NCI-H82 treated with DMSO at 0.1 percent for 48 hours (cell line): Measurements from ENCODE around the gene MEF2A.

ENCODE experiments used
- DNase-seq: peaks from one replicate; lab custom pipeline; 2025; ENCODE audit not compliant: unreplicated experiment; lab: John Stamatoyannopoulos, UW

MEF2A gene

DNA sequence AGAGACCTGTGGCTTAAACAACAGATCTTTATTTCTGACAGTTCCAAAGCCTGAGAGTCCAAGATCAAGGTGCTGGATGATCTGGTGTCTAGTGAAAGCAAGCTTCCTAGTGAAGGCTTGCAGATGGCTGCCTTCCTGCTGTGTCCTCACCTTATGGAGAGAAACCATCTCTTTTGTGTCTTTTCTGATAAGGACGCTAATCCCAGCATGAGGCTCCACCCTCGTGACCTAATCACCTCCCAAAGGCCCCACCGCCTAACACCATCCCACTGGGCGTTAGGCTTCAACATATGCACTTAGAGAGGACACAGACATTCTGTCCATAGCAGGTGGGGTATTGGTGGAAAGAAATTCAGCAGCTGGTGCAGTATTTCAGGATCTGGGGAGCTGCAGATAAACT lies 187.3 kb downstream of the MEF2A start:
- no peak for DNase-seq

DNA sequence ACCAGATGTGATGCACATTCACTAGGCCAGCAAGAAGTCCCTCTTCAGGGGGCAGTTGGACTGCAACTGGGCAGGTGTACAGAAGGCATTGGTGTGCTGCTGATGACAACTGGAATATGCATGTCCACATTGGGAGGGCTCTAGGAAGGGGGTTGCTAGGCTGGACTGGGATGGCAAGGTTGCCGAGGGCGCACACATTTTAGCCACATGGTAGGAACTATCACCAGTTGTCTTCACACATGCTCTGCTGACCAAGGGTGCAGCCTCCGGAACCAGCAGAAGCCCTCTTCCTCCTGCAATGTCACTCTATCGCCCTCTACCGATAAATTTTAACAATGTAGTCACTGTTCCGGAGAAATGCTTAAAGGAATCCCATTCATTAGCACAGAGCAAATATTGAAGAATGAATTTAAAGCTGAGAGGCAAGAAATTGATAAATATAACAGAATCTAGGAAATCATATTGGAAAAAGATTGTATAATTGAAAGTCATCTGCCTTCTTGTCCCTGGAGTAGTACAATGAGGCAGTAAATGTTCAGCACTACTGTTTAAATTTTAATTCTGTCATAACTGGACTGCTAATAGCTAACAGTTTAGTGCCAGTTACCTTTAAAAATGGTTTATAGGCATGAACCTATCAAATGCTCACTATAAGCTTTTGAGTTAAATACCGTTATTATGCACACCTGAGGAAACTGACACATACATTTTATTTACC lies 190.1 kb downstream of the MEF2A start:
- DNase-seq, result peak; percentile 44

DNA sequence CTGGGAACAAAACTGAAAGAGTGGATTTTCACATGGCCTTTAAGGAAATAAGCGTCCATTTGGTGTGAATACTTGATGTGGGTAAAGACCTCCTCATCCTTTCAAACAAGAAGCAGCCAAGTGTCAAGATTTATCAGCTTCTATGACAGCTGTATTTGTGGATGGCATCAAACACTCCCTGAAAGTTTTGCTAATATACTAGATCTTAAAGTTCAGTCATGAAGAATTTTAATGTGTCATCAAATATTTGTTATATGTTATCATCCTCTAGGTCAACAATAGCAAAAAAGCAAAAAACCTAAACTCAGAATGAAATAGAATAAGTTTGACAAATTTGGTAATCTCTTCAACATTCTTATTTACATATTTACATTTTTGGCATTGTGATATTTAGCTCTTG lies 196.5 kb downstream of the MEF2A start:
- DNase-seq, result no peak

- no peak for DNase-seq
Measured at GRCh38 chr15:99763827-99764226, 198.0 kb downstream of the MEF2A start.

DNA sequence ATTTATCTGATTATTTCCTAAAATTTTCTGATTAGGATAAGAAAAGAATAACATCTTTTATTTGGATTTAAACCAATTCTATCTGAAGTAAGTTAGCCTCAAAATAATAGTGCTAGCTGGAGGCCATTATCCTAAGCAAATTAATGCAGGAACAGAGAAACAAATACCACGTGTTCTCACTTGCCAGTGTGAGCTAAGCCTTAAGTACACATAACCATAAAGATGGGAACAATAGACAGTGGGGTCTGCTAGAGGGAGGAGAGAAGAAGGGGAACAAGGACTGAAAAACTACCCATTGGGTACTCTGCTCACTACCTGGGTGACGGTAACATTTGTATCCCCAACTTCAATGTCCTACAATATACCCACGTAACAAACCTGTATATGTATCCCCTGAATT lies 198.7 kb downstream of the MEF2A start:
- DNase-seq, result no peak
